B cell (primary cell): ENCODE results near the gene ETV6. TPM values are rescaled to one million over a fixed set of nuclear protein-coding genes. Genes with fewer than 3 reads are reported as not detected.

Source experiments
- ATAC-seq: fragments of 200-7000 bp; cut with Tn5 transposase; one replicate; pipeline ENCODE4 v1.10.0; 2021; ENCODE audit warnings: low read depth, mild to moderate bottlenecking, moderate number of reproducible peaks, moderate library complexity
- CTCF ChIA-PET: fragments of 350-600 bp; sonication (Branson Sonifier 250); formaldehyde crosslinking; loops from one replicate; lab custom pipeline; 2021; ENCODE audit warnings: antibody characterized with exemption, inconsistent platforms; lab: Charles Lee
- POLR2A ChIA-PET: fragments of 350-600 bp; sonication (Branson Sonifier 250); formaldehyde crosslinking; loops from one replicate; lab custom pipeline; 2021; ENCODE audit warnings: antibody characterized with exemption; lab: Charles Lee
- DNase-seq: peaks from one replicate; pipeline ENCODE4 v3.0.0; 2013
- H2AFZ ChIP-seq: 2 replicates; pipeline ENCODE4 v1.6.1; 2012; ENCODE audit warnings: mild to moderate bottlenecking, low read depth, low read length; ENCODE audit not compliant: insufficient read depth, poor library complexity, severe bottlenecking
- H3K27ac ChIP-seq, 2 donors: 1 replicate in 1 of 2; 2 replicates in 1 of 2; pipeline ENCODE4 v1.5.1; 2012 to 2013; ENCODE audit warnings: low read length in 2 of 2, mild to moderate bottlenecking in 2 of 2, moderate library complexity in 1 of 2
- H3K27me3 ChIP-seq, 4 experiments: fragments of 200-600 bp in 1 of 4; sonication (generic) in 1 of 4; replicated peaks in 1 of 4; 1 replicate in 2 of 4; 2 replicates in 2 of 4; pipeline versions ENCODE4 v1.6.1 to v1.7.0; 2013 to 2016; ENCODE audit warnings: low read length in 3 of 4, mild to moderate bottlenecking in 2 of 4, mixed read lengths in 1 of 4, moderate library complexity in 1 of 4; ENCODE audit not compliant: insufficient read depth in 4 of 4, control insufficient read depth in 3 of 4; ENCODE audit errors: control extremely low read depth in 1 of 4
- H3K36me3 ChIP-seq, 2 experiments: replicated peaks in 1 of 2; 1 replicate in 1 of 2; 2 replicates in 1 of 2; pipeline versions ENCODE4 v1.6.1 to v1.7.1; 2013; ENCODE audit warnings: low read length in 1 of 2; ENCODE audit not compliant: insufficient read depth in 2 of 2, control insufficient read depth in 1 of 2; ENCODE audit errors: control extremely low read depth in 1 of 2, extremely low read depth in 1 of 2
- H3K4me1 ChIP-seq, 2 donors: fragments of 200-600 bp in 1 of 2; sonication (generic) in 1 of 2; 1 replicate in 1 of 2; 2 replicates in 1 of 2; pipeline versions ENCODE4 v1.5.1 to v1.6.1; 2013 to 2017; ENCODE audit warnings: low read length in 2 of 2; ENCODE audit not compliant: control insufficient read depth in 2 of 2, insufficient read depth in 2 of 2
- H3K4me2 ChIP-seq: replicated peaks from 2 replicates; pipeline ENCODE3; 2012; ENCODE audit warnings: mild to moderate bottlenecking, low read depth, low read length; ENCODE audit not compliant: poor library complexity, severe bottlenecking
- H3K4me3 ChIP-seq, 5 experiments: fragments of 200-600 bp in 1 of 5; sonication (generic) in 1 of 5; 1 replicate in 3 of 5; 2 replicates in 2 of 5; pipeline versions ENCODE4 v1.5.1 to v1.7.0; 2011 to 2016; ENCODE audit warnings: low read length in 4 of 5, mild to moderate bottlenecking in 4 of 5, low read depth in 2 of 5, control low read depth in 1 of 5, moderate library complexity in 1 of 5; ENCODE audit not compliant: insufficient read depth in 1 of 5; ENCODE audit errors: control extremely low read depth in 1 of 5, extremely low read depth in 1 of 5
- H3K79me2 ChIP-seq: fragments of 200-600 bp; sonication (generic); one replicate; pipeline ENCODE4 v1.6.0; 2016; ENCODE audit warnings: low read length; ENCODE audit not compliant: control insufficient read depth, insufficient read depth
- H3K9ac ChIP-seq: fragments of 200-600 bp; sonication (generic); 2 replicates; pipeline ENCODE4 v1.6.1; 2017; ENCODE audit warnings: mild to moderate bottlenecking, low read length, moderate library complexity
- H3K9me3 ChIP-seq, 3 donors: one replicate each; pipeline versions ENCODE4 v1.6.1 to v1.7.1; 2013; ENCODE audit warnings: low read length in 2 of 3; ENCODE audit not compliant: control insufficient read depth in 2 of 3, insufficient read depth in 1 of 3; ENCODE audit errors: control extremely low read depth in 1 of 3
- H4K20me1 ChIP-seq: 2 replicates; pipeline ENCODE4 v1.6.0; 2012; ENCODE audit warnings: mild to moderate bottlenecking, low read length; ENCODE audit not compliant: insufficient read depth, control insufficient read depth, poor library complexity, severe bottlenecking
- H3K27ac Mint-ChIP-seq: one replicate; pipeline ENCODE4 v1.8.0; 2021; ENCODE audit warnings: mixed read lengths
- H3K27me3 Mint-ChIP-seq: one replicate; pipeline ENCODE4 v1.8.0; 2021; ENCODE audit warnings: mixed read lengths
- H3K4me1 Mint-ChIP-seq: one replicate; pipeline ENCODE4 v1.8.0; 2021; ENCODE audit warnings: mixed read lengths
- H3K4me3 Mint-ChIP-seq: one replicate; pipeline ENCODE4 v1.8.0; 2021; ENCODE audit warnings: mixed read lengths
- H3K9me3 Mint-ChIP-seq: one replicate; pipeline ENCODE4 v1.8.0; 2022; ENCODE audit warnings: mixed read lengths; ENCODE audit not compliant: insufficient read depth
- CTCF ChIP-seq: fragments of 200-600 bp; IDR thresholded peaks from one replicate; pipeline ENCODE4 v1.8.0; 2022; ENCODE audit warnings: antibody characterized with exemption, mild to moderate bottlenecking
- EZH2 ChIP-seq: IDR thresholded peaks from 2 replicates; pipeline ENCODE4 v1.6.1; 2012; ENCODE audit warnings: borderline replicate concordance, low read depth, mild to moderate bottlenecking, moderate library complexity, low read length; ENCODE audit not compliant: insufficient read depth, poor library complexity, severe bottlenecking
- WGBS: methylation state at CpG from one replicate; pipeline ENCODE4 v1.1.5; 2013; ENCODE audit warnings: missing lambda C conversion rate; ENCODE audit not compliant: insufficient coverage; 5-methylcytosine and 5-hydroxymethylcytosine counted together
- intact Hi-C: fragments of 100-400 bp; cut with micrococcal nuclease; formaldehyde crosslinking; loops from one replicate; pipeline ENCODE4 v1.10.0; 2022
- polyA plus RNA-seq: library from polyadenylated mRNA; depleted of rRNA; stranded (reverse); fragments of >200 nt; gene quantifications from 2 replicates; pipeline ENCODE4 v1.2.3, GENCODE V29; 2012
- total RNA-seq, 2 donors: library from RNA; stranded (reverse); fragments of 120-200 nt in 1 of 2; gene quantifications; 1 replicate in 1 of 2; 2 replicates in 1 of 2; pipeline versions ENCODE4 v1.2.3 to v1.2.4, GENCODE V29; 2013 to 2022

Gene ETV6
- total and polyA plus RNA-seq, 2 donors (not counting 1 experiment from before 2014, with no cell fraction given) = 17.4 to 123 TPM

- peaks cover 42% of the 10 kb centered on the region for H3K4me1 Mint-ChIP-seq
- no peak overlapping the region for H3K27ac Mint-ChIP-seq
- intact Hi-C loops = loop anchor here (10.0 kb wide), 1 partner anchor 143 kb away; no protein-coding TSS in a partner anchor
- Histone ChIP-seq H2AFZ (no peak overlapping the region), H3K4me3 (no peak overlapping the region), H3K4me2 (peak overlapping the region; percentile 16), H3K27me3 (no peaks in the 10 kb centered on the region), H3K9me3 (no peaks in the 10 kb centered on the region), H3K79me2 (no peaks in the 10 kb centered on the region), H3K9ac (no peak overlapping the region), H4K20me1 (no peaks in the 10 kb centered on the region), H3K4me1 (peaks cover 16 to 23% of the 10 kb centered on the region in 2 donors), H3K36me3 (peaks cover 0 to 26% of the 10 kb centered on the region in 2 experiments), H3K27ac (no peak overlapping the region)
- TF ChIP-seq EZH2 (no peak), CTCF (no peak)
- DNase-seq (no peak), ATAC-seq (no peak)
- H3K9me3 Mint-ChIP-seq = no peaks in the 10 kb centered on the region
- ChIA-PET POLR2A (no interaction called here), CTCF (interaction anchor here (0.6 to 1.0 kb wide), 3 partner anchors 142 to 298 kb away, joined by 3 to 4 read pairs (median 3); no protein-coding TSS in a partner anchor)
- 62% methylated on average over 5 of the region's 9 CpGs for WGBS
- H3K27me3 Mint-ChIP-seq = no peaks in the 10 kb centered on the region
- peak overlapping the region; percentile 27 for H3K4me3 Mint-ChIP-seq
These were observed 242.4 kb downstream of the ETV6 start for GRCh38 chr12:11891754-11892386.

- peaks cover 0 to 7% of the 10 kb centered on the region in 2 experiments for H3K36me3 ChIP-seq
- H3K4me1 Mint-ChIP-seq = peaks cover 44% of the 10 kb centered on the region
- intact Hi-C loops = loop anchor here (10.0 kb wide), 1 partner anchor 141 kb away; no protein-coding TSS in a partner anchor
- H3K9me3 Mint-ChIP-seq = no peaks in the 10 kb centered on the region
- POLR2A ChIA-PET = no interaction called here
- H3K27ac ChIP-seq = no peak overlapping the region
- no peaks in the 10 kb centered on the region for H3K27me3 ChIP-seq
- peaks cover 16 to 23% of the 10 kb centered on the region in 2 donors for H3K4me1 ChIP-seq
- TF ChIP-seq EZH2 (no peak), CTCF (no peak)
- H4K20me1 ChIP-seq = no peaks in the 10 kb centered on the region
- no peak overlapping the region for H3K9ac ChIP-seq
- WGBS = 80% methylated on average over 1 of the region's 4 CpGs
- no peaks in the 10 kb centered on the region for H3K27me3 Mint-ChIP-seq
- H3K4me3 ChIP-seq = no peak overlapping the region
- no peak overlapping the region for H3K27ac Mint-ChIP-seq
- H2AFZ ChIP-seq = no peak overlapping the region
- CTCF ChIA-PET = no interaction called here
- ATAC-seq = no peak
- H3K79me2 ChIP-seq = no peaks in the 10 kb centered on the region
- no peak overlapping the region for H3K4me2 ChIP-seq
- DNase-seq = no peak
- H3K9me3 ChIP-seq = no peaks in the 10 kb centered on the region
- H3K4me3 Mint-ChIP-seq = no peak overlapping the region
These were observed 244.5 kb downstream of the ETV6 start for GRCh38 chr12:11893998-11894397.
